Melanocyte of skin (primary cell): Measurements from ENCODE around the gene GPR173. TPM values are rescaled to one million over a fixed set of nuclear protein-coding genes. Genes with fewer than 3 reads are reported as not detected.

Experiments used
- small RNA-seq, 2 donors: library from RNA; depleted of rRNA; stranded (forward); fragments of <200 nt; gene quantifications; one replicate each; pipeline ENCODE3, GENCODE V24; 2012
- total RNA-seq, 2 donors: library from RNA; depleted of rRNA; stranded (reverse); fragments of >200 nt; gene quantifications; 2 replicates each; pipeline ENCODE4 v1.2.3, GENCODE V29; 2012

The GPR173 gene
- total RNA-seq, result 1 to 10 TPM in 1 of 2 donors, under 1 TPM in 1; 1.00 to 1.4 TPM

GRCh38 chrX:53048169-53049126 is at the start of gene GPR173:
GPR173 (plus strand) TSS chrX:53048789; CDS start chrX:53076622, 27,833 bp downstream.

GRCh38 chrX:53081925-53082772 is 33.6 kb downstream of the GPR173 start, which contains the start of gene TSPYL2:
TSPYL2 (plus strand) TSS chrX:53082367; CDS start chrX:53082499, 132 bp downstream.

GRCh38 chrX:53093748-53094581 is 45.4 kb downstream of the GPR173 start, which contains the start of gene KANTR:
KANTR (plus strand) TSS chrX:53094142; CDS start chrX:53124273, 30,131 bp downstream.

Small RNA genes within 50 kb of the gene (small RNA-seq; reads per million reads assigned to genes)
- gene AL591212.2, result 0 reads per million in 2 donors

Other genes starting within 250 kb of the GPR173 start
- not detected for gene XAGE5, start 237.5 kb upstream of the GPR173 start, total RNA-seq
- gene XAGE3, start 180.7 kb upstream of the GPR173 start, total RNA-seq, result not detected
- gene FAM156B, start 151.5 kb upstream of the GPR173 start, total RNA-seq, result 1 to 10 TPM; 3.4 to 7.7 TPM
- 10 to 100 TPM in 1 of 2 donors, 1 to 10 TPM in 1; 3.8 to 12.7 TPM for gene FAM156A, start 90.3 kb upstream of the GPR173 start, total RNA-seq
- gene TSPYL2, start 33.6 kb downstream of the GPR173 start, total RNA-seq, result 1 to 10 TPM; 3.3 to 3.4 TPM
- gene KANTR, start 45.4 kb downstream of the GPR173 start, total RNA-seq, result 1 to 10 TPM; 6.5 to 7.3 TPM
- gene KDM5C, start 176.4 kb downstream of the GPR173 start, total RNA-seq, result 100 to 1,000 TPM in 1 of 2 donors, 10 to 100 TPM in 1; 88.9 to 110 TPM
- 1 to 10 TPM; 4.3 to 8.6 TPM for gene IQSEC2, start 232.8 kb downstream of the GPR173 start, total RNA-seq